PC-9 (cell line): Measurements from ENCODE around the gene KRT80. TPM values are rescaled to one million over a fixed set of nuclear protein-coding genes. Genes with fewer than 3 reads are reported as not detected.

Source experiments
- BruUV-seq: library from RNA; stranded (reverse); fragments of 400-500 nt; replicated peaks from 2 replicates; lab custom pipeline; 2021; lab: Mats Ljungman, UMichigan
- CTCF ChIA-PET: fragments of 300-600 bp; sonication (Branson Sonifier 250); formaldehyde crosslinking; loops from one replicate; lab custom pipeline; 2022; ENCODE audit warnings: antibody characterized with exemption; lab: Charles Lee
- POLR2A ChIA-PET: fragments of 300-600 bp; sonication (Branson Sonifier 250); formaldehyde crosslinking; loops from one replicate; lab custom pipeline; 2022; ENCODE audit warnings: antibody characterized with exemption; ENCODE audit not compliant: unreplicated experiment; lab: Charles Lee
- DNase-seq, 2 experiments: peaks; one replicate each; pipeline versions ENCODE4 v3.0.0 to v3.0.0-alpha.2; 2015 to 2022; ENCODE audit warnings: mixed read lengths in 1 of 2
- H2AFZ ChIP-seq: fragments of 200-600 bp; sonication (generic); 2 replicates; pipeline ENCODE4 v1.8.1; 2017; ENCODE audit warnings: antibody characterized with exemption
- H3F3A ChIP-seq: fragments of 200-600 bp; sonication (generic); 2 replicates; pipeline ENCODE4 v1.8.1; 2017; ENCODE audit warnings: antibody characterized with exemption, mild to moderate bottlenecking, low read depth; ENCODE audit not compliant: insufficient read depth
- H3K27ac ChIP-seq: fragments of 200-600 bp; sonication (generic); 2 replicates; pipeline ENCODE4 v1.6.1; 2016; ENCODE audit warnings: mixed run types
- H3K27me3 ChIP-seq: fragments of 200-600 bp; sonication (generic); 2 replicates; pipeline ENCODE4 v1.6.1; 2016; ENCODE audit warnings: low read depth, mixed run types; ENCODE audit not compliant: insufficient read depth
- H3K36me3 ChIP-seq: fragments of 200-600 bp; sonication (generic); 2 replicates; pipeline ENCODE4 v1.6.1; 2016; ENCODE audit warnings: low read depth, mixed run types
- H3K4me1 ChIP-seq: fragments of 200-600 bp; sonication (generic); replicated peaks from 2 replicates; pipeline ENCODE4 v1.6.1; 2016; ENCODE audit warnings: mixed run types; ENCODE audit not compliant: insufficient read depth
- H3K4me2 ChIP-seq: fragments of 200-600 bp; sonication (generic); 2 replicates; pipeline ENCODE4 v1.6.1; 2017; ENCODE audit warnings: mixed run types
- H3K4me3 ChIP-seq: fragments of 200-600 bp; sonication (generic); 2 replicates; pipeline ENCODE4 v1.6.1; 2016; ENCODE audit warnings: mixed run types
- H3K79me2 ChIP-seq: fragments of 200-600 bp; sonication (generic); 2 replicates; pipeline ENCODE4 v1.6.1; 2017; ENCODE audit warnings: low read depth, mixed run types
- H3K9me2 ChIP-seq: fragments of 200-600 bp; sonication (generic); 2 replicates; pipeline ENCODE4 v1.8.1; 2017; ENCODE audit warnings: mild to moderate bottlenecking; ENCODE audit not compliant: insufficient read depth
- H3K9me3 ChIP-seq: fragments of 200-600 bp; sonication (generic); 2 replicates; pipeline ENCODE4 v1.8.1; 2016; ENCODE audit warnings: low read depth; ENCODE audit not compliant: insufficient read depth
- H4K20me1 ChIP-seq: fragments of 200-600 bp; sonication (generic); 2 replicates; pipeline ENCODE4 v1.8.1; 2017; ENCODE audit not compliant: insufficient read depth
- EZH2 ChIP-seq: fragments of 200-600 bp; sonication (generic); IDR thresholded peaks from 2 replicates; pipeline ENCODE4 v1.8.0; 2017; ENCODE audit warnings: antibody characterized with exemption, low read depth
- intact Hi-C: fragments of 100-400 bp; cut with micrococcal nuclease; formaldehyde crosslinking; loops from one replicate; pipeline ENCODE4 v1.10.0; 2022; ENCODE audit not compliant: unreplicated experiment
- total RNA-seq: library from RNA; stranded (reverse); gene quantifications from 2 replicates; pipeline ENCODE4 v1.2.3, GENCODE V29; 2021
- TF ChIP-seq, protein P1 (sequence below): fragments of 200-600 bp; sonication (generic); conservative IDR thresholded peaks from 2 replicates; pipeline ENCODE4 v1.6.1; 2017; ENCODE audit warnings: mixed run types, antibody characterized with exemption, mild to moderate bottlenecking, moderate library complexity

KRT80 gene
- total RNA-seq, 1 experiment from 2014 or later: 94.9 TPM

- intact Hi-C loops: loop anchor here (1.0 to 2.0 kb wide), 4 partner anchors 10 to 59 kb away; no protein-coding TSS in a partner anchor
- H2AFZ ChIP-seq: no peak overlapping the region
- ChIA-PET POLR2A (interaction anchor here (0.6 to 1.3 kb wide), 22 partner anchors 10 to 916 kb away, joined by 3 to 8 read pairs (median 4); no protein-coding TSS in a partner anchor), CTCF (interaction anchor here (0.5 to 1.8 kb wide), 5 partner anchors 14 to 95 kb away, joined by 3 to 7 read pairs (median 4); no protein-coding TSS in a partner anchor)
- peaks cover 75% of the 10 kb centered on the region for H3K79me2 ChIP-seq
- H3K36me3 ChIP-seq: peaks cover 33% of the 10 kb centered on the region
- peak; percentile 79 to 94 for DNase-seq
- BruUV-seq: TSS peak; percentile 10
- no peaks in the 10 kb centered on the region for H3K27me3 ChIP-seq
- TF ChIP-seq EZH2: no peak
- TF ChIP-seq, protein P1, sequence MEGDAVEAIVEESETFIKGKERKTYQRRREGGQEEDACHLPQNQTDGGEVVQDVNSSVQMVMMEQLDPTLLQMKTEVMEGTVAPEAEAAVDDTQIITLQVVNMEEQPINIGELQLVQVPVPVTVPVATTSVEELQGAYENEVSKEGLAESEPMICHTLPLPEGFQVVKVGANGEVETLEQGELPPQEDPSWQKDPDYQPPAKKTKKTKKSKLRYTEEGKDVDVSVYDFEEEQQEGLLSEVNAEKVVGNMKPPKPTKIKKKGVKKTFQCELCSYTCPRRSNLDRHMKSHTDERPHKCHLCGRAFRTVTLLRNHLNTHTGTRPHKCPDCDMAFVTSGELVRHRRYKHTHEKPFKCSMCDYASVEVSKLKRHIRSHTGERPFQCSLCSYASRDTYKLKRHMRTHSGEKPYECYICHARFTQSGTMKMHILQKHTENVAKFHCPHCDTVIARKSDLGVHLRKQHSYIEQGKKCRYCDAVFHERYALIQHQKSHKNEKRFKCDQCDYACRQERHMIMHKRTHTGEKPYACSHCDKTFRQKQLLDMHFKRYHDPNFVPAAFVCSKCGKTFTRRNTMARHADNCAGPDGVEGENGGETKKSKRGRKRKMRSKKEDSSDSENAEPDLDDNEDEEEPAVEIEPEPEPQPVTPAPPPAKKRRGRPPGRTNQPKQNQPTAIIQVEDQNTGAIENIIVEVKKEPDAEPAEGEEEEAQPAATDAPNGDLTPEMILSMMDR: no peak
- peak overlapping the region; percentile 75 for H3K27ac ChIP-seq
- no peaks in the 10 kb centered on the region for H3K9me2 ChIP-seq
- peaks cover 51% of the 10 kb centered on the region for H3F3A ChIP-seq
- no peak overlapping the region; the same call in 1 of the 2 replicates for H3K4me3 ChIP-seq
- no peaks in the 10 kb centered on the region for H3K9me3 ChIP-seq
- H4K20me1 ChIP-seq: no peaks in the 10 kb centered on the region
- peaks cover 59% of the 10 kb centered on the region for H3K4me1 ChIP-seq
- H3K4me2 ChIP-seq: peak overlapping the region; percentile 90
Measured at GRCh38 chr12:52186118-52186840, 5.5 kb downstream of the KRT80 start.

- Histone ChIP-seq H3K9me2 (no peaks in the 10 kb centered on the region), H3F3A (peaks cover 48% of the 10 kb centered on the region), H3K79me2 (peaks cover 67% of the 10 kb centered on the region), H2AFZ (no peak overlapping the region), H3K27ac (peak overlapping the region; percentile 75), H4K20me1 (no peaks in the 10 kb centered on the region), H3K36me3 (peaks cover 33% of the 10 kb centered on the region), H3K9me3 (no peaks in the 10 kb centered on the region), H3K4me2 (peak overlapping the region; percentile 90), H3K4me3 (no peak overlapping the region; the same call in 1 of the 2 replicates), H3K4me1 (peaks cover 57% of the 10 kb centered on the region), H3K27me3 (no peaks in the 10 kb centered on the region)
- CTCF ChIA-PET: interaction anchor here (0.5 to 1.8 kb wide), 5 partner anchors 14 to 29 kb away, joined by 3 to 7 read pairs (median 4); no protein-coding TSS in a partner anchor
- no TSS peak for BruUV-seq
- peak in 1 of 2 experiments; percentile 46 for DNase-seq
- TF ChIP-seq EZH2: no peak
- TF ChIP-seq, protein P1: no peak
- intact Hi-C loops: no loop called here
- POLR2A ChIA-PET: interaction anchor here (0.5 to 1.3 kb wide), 10 partner anchors 9 to 795 kb away, joined by 3 to 8 read pairs (median 4); no protein-coding TSS in a partner anchor
Measured at GRCh38 chr12:52185400-52185967, 6.3 kb downstream of the KRT80 start.

- Histone ChIP-seq H3K79me2 (peaks cover 60% of the 10 kb centered on the region), H2AFZ (no peak overlapping the region), H3K4me3 (no peak overlapping the region), H3K27ac (no peak overlapping the region), H3K36me3 (peaks cover 28% of the 10 kb centered on the region), H3K4me1 (peaks cover 50% of the 10 kb centered on the region), H3K27me3 (no peaks in the 10 kb centered on the region), H3K9me3 (no peaks in the 10 kb centered on the region), H4K20me1 (no peaks in the 10 kb centered on the region), H3K4me2 (no peak overlapping the region), H3K9me2 (no peaks in the 10 kb centered on the region), H3F3A (peaks cover 48% of the 10 kb centered on the region)
- DNase-seq: no peak
- BruUV-seq: no TSS peak
- ChIA-PET POLR2A (interaction anchor here (0.5 kb wide), 1 partner anchor 36 kb away, joined by 3 read pairs; no protein-coding TSS in a partner anchor), CTCF (interaction anchor here (0.5 to 1.8 kb wide), 2 partner anchors 22 to 28 kb away, joined by 3 to 7 read pairs; no protein-coding TSS in a partner anchor)
- intact Hi-C loops: no loop called here
- TF ChIP-seq EZH2: no peak
- TF ChIP-seq, protein P1: no peak
Measured at GRCh38 chr12:52184813-52185212, 7.0 kb downstream of the KRT80 start.
